Retina (tissue), 1 donor: ENCODE measurements around the gene CYP39A1.

ENCODE experiments used
- DNase-seq: peaks from one replicate; pipeline ENCODE4 v3.0.0-alpha.2; 2016

CYP39A1 gene

GRCh38 chr6:46584586-46584985, 68.0 kb downstream of the CYP39A1 start:
- no peak for DNase-seq

GRCh38 chr6:46583721-46584120, 68.9 kb downstream of the CYP39A1 start:
- DNase-seq = no peak

GRCh38 chr6:46583081-46583480, 69.5 kb downstream of the CYP39A1 start:
- DNase-seq = no peak

GRCh38 chr6:46581459-46582177, 71.0 kb downstream of the CYP39A1 start:
- no peak for DNase-seq

- no peak for DNase-seq
Measured at GRCh38 chr6:46575530-46575929, 77.1 kb downstream of the CYP39A1 start.

- no peak for DNase-seq
Measured at GRCh38 chr6:46573140-46573539, 79.5 kb downstream of the CYP39A1 start.

GRCh38 chr6:46565531-46565930, 87.1 kb downstream of the CYP39A1 start:
- DNase-seq = no peak

GRCh38 chr6:46563924-46564323, 88.7 kb downstream of the CYP39A1 start:
- no peak for DNase-seq

- DNase-seq = no peak
Measured at GRCh38 chr6:46556053-46556452, 96.6 kb downstream of the CYP39A1 start.

GRCh38 chr6:46555129-46555528, 97.5 kb downstream of the CYP39A1 start:
- DNase-seq = no peak

- no peak for DNase-seq
Measured at GRCh38 chr6:46549155-46549554, 103.5 kb downstream of the CYP39A1 start.

- no peak for DNase-seq
Measured at GRCh38 chr6:46541556-46541955, 111.1 kb downstream of the CYP39A1 start.

GRCh38 chr6:46539866-46540265, 112.8 kb downstream of the CYP39A1 start:
- DNase-seq = no peak

- DNase-seq = no peak
Measured at GRCh38 chr6:46538800-46539480, 113.7 kb downstream of the CYP39A1 start.

- DNase-seq = no peak
Measured at GRCh38 chr6:46530896-46531295, 121.7 kb downstream of the CYP39A1 start.

- DNase-seq = no peak
Measured at GRCh38 chr6:46528961-46529750, 123.5 kb downstream of the CYP39A1 start.

- no peak for DNase-seq
Measured at GRCh38 chr6:46526607-46527006, 126.0 kb downstream of the CYP39A1 start.

GRCh38 chr6:46525583-46525982, 127.0 kb downstream of the CYP39A1 start:
- no peak for DNase-seq

GRCh38 chr6:46521464-46521971, 131.1 kb downstream of the CYP39A1 start:
- DNase-seq = no peak

GRCh38 chr6:46517202-46517601, 135.4 kb downstream of the CYP39A1 start:
- no peak for DNase-seq

- DNase-seq = no peak
Measured at GRCh38 chr6:46513533-46513932, 139.1 kb downstream of the CYP39A1 start.

- DNase-seq = no peak
Measured at GRCh38 chr6:46511320-46511719, 141.3 kb downstream of the CYP39A1 start.

GRCh38 chr6:46510651-46511050, 142.0 kb downstream of the CYP39A1 start:
- no peak for DNase-seq
